Activated naive CD8-positive, alpha-beta T cell treated with anti-CD3 and anti-CD28 coated beads, Interleukin-2, amount 50 U/mL, for 16 hours (primary cell): ENCODE data around the gene ZEB2.

Experiments
- DNase-seq: peaks from one replicate; pipeline ENCODE4 v3.0.0-alpha.2; 2020; ENCODE audit warnings: low read depth, low spot score

Gene ZEB2

DNA sequence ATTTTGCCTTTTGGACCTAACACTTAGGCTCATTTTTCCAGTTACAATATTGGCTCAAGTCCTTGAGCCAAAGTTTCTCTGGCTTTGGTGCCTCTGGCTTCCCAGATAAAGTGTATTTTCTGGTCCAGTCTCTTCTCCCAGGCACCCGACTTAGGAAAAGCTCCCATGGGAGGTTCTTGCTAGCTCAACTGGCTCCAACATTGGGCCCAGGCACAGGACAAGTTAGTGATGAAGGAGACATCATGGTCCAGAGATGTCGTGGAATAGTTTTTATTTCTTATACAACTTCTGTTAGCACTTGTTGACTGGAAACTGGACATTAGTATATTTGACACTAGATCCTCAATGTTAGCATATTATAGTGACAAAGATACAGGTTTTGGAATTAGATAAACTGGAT, 8.2 kb upstream of the ZEB2 start:
- no peak for DNase-seq

DNA sequence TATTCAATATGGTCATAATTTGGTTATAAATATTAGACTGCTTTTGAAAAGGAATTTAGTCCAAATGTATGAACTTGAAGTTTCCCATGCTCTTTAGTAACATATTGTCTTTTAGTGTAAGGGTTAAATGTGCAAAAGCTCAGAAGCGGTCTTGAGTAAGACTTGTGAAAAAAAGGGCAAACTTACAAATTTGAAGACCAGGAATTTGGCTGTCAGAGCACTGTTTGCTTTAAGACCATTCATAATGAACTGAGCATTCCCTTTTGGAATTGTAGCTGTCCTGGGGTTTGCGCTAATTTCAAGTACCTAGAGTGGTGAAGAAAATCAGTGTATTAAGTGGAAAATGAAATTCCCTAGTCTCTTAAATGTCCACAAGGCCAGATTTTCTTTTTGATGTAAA, 6.9 kb upstream of the ZEB2 start:
- DNase-seq = no peak

DNA sequence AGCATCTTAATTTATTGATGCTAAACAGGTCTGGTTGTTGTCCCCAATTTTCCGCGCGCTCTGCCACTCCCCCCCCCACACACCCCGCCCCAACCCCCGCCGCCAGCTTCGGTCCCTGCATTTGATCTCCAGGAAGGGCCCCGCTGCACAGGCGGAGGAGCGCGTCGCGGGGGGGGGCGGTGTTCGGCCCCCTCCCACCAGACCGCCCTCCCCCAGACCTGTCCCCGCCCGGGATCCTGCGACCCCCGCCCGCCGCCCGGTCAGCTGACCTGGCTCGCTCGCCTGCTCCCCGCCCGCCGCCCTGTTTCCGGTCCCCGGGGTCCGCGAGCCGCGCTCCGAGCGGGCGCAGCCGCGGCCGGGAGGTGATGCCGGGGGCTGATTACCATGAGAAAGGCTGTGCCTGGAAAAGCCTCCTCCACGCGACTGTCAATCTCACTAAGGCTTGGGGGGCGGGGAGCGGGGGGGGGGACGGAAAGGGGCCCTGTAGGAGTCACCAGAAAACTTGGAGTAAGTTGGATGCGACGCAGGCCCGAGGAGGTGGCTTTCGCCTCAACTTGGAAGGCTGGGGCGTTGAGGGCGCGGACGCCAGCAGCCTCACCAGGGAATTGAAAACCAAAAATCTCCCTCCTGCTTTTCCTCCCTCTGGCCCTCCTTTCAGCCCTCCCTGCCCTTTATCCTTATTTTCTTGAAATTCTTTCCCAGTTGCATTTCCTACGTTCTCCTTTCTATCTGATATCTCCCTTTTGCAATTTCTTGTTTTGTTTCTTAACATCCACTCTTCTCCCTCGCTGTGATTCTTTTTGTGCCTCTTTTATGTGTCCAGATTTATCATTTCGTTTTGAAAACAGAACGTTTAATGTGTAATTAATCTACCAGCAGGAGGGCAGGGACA, 4.4 kb upstream of the ZEB2 start:
- no peak for DNase-seq

DNA sequence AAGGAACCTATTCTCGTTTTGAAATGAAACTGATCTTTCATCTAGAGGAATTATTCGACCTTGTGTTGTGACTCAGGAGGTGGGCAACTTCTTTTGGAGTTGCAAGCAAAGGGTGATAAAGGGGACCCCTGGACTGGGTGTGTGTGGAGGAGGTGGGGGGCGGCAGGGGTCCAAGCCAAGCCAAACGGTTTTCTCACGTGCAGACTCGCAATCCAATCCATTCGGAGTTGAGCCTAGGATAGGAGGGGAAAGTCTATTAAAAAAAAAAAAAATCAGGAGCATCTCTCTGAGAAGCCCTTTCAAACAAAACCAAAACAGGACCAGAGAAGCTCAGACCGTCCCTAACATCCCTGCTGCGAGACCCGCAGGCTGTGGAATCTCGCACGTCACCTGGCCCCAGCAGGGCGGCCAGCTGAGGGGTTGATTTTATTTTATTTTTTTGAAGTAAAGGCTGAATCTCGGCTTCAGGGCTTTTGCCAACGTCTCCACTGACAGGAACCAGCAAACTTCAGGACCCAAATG, 3.7 kb upstream of the ZEB2 start:
- no peak for DNase-seq

DNA sequence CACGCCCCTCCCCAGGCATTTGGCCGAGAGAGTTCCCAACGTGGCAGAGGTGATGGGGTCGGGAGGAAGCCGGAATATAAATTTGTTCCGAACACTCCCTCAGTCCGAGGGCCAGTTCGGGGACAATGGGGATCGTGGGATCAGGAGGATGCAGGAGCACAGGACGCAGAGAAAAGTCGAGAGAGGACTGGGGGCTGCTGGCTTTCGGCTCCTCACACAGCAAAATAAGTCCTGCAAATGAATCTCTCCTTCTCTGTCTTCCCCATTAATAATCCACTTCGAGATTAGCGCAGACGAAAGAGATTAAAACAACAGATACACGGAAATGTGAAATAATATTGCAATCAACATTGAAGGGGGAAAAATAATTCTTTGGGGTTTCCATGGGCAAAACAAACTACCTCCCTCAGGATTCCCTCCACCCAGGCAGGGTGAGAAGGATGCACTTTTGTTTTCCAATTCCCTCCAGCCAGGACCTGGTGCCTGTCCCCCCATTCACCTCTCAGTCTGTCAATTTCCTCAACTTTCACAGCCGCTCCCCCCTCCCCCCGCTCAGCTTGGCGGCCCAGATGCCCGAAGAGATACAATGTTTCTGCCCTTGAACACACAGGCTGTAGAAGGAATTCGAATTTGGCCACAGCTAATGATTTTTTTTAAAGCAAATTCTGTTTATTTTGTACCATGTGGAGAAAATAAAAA, 3.1 kb upstream of the ZEB2 start:
- DNase-seq = no peak

DNA sequence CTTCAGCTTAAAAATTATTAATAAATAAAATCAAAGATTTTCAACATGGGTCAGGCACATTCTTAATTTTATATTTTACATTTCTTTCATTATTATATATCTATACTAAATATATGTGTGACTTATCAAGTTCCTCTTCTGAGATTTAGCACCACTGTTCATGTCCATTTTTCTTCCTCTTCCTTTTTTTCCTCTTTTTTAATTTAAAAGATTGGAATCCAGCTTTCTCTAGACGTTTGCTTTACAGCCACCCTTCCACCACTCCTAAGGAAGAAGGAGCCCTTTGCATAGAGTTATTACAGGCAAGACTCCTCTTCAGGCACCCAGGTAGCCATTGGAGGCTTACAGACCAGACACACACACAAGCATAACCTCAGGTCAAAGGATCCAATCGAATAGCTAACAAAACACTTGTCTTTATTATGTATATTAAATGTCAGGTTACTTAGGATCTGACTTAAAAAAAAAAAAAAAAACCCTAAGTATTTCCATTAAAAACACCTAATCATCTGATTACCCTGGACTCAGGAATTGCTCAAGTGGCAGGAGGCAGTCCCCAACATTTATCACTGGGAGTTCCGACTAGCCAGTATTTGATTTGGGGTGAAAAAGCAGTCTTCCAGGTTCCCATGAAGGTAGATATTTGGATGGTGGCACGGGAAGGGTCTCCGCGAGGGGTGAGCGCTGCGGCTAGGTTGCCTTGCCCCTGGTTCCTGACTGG, 2.4 kb upstream of the ZEB2 start:
- no peak for DNase-seq

DNA sequence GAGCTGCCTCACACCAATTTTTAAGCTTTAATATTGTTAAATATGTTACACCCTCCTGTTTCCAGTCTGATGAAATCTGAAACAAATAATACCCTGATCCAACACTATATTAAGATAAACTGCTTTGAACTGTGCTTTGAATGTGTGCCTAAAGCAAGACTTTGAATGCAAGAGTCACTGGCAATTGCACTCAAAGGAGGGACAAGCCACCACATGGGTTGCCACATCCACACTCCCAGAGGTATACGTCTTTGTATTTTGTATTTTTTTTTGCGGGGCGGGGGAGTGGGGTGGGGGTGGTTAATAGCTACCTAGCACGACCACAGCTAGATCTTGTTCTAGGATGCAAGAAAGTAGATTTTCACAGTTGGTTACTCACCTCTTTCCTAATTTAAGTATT, 1.8 kb upstream of the ZEB2 start:
- DNase-seq = no peak

DNA sequence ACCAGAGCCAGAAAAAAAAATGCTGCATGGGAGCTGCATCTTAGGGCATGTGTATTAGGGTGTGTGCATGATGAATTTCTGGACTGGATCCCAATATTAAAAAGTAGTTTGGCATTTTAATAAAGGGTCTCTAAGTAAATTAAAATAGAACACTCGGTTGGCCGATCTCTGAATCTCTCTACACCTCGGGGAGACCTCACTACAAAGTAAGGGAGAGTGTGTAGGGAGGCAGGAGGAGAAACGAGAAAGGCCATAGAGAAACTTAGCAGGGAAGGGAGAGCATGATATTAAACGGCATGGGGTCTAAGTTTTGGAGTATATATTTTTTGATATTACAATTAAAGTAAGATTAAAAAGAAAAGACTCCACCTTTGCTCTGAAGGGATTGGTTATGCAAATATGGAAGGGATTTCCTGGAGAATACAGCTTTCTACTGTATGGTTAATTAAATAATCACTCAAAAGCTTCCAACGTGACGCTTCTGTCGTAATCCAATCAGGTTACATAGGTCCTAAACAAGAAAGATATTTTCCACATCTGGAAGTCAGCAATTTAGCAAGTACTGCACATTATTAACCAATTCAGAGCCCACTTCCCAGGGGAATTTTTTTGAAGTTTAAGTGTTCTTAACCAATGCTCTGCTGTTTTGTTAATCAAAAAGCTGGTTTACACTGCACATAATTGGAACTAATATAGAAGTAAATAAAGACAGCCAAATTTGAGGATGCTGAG, 1.0 kb upstream of the ZEB2 start:
- DNase-seq = no peak

DNA sequence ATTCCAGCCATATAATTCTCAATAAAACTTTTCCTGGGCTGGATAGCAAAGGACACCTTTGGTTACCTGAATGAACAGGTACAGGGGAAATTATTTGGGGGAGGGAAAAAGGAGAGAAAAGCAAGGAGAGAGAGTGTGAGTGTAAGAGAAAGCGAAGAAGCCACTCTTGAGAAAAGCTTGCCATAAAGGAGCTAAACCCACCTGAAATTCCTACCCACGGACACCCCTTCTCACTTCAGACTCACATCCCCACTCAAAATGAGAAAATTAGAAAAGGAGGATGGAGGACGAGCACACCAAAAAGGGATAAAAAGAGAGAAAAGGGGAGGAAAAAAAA, 354 bp downstream of the ZEB2 start:
- no peak for DNase-seq

DNA sequence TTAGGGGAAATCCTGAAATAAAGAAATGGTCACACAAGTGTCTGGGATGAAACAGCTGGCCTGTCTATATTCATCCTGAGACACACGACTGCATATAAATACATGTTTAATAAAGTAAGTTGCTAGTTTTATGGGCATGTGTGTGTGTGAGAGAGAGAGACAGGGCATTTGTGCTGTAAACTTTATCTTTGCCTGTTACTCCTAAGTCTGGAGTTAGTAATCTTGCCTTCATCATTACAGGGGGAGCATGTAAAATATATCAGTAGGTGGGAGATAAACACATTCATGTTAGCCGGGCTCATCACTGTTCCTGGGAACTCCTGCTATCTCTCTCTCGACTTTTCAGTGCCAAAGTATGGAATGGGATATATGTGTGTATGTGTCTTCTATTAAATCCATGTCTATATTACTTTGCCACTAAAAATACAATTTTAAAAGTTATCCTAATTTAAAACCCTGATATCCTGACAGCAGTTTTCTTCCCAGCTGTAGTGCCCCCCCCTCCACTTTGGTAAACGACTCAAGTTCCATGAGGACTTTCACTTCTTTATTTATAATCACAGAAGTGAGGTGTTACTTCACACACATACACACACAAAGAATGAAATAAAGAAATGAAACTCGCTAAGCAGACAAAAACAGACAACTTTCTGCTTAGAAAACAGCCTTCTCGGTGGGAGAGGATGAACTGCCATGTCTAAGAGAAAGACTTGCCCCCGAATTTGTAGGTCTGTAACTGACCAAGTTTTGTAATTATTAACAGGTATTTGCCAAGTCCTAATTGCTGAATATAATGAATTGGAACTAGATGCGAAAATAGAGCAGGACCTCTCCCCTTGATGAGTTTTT, 947 bp downstream of the ZEB2 start:
- DNase-seq = no peak

DNA sequence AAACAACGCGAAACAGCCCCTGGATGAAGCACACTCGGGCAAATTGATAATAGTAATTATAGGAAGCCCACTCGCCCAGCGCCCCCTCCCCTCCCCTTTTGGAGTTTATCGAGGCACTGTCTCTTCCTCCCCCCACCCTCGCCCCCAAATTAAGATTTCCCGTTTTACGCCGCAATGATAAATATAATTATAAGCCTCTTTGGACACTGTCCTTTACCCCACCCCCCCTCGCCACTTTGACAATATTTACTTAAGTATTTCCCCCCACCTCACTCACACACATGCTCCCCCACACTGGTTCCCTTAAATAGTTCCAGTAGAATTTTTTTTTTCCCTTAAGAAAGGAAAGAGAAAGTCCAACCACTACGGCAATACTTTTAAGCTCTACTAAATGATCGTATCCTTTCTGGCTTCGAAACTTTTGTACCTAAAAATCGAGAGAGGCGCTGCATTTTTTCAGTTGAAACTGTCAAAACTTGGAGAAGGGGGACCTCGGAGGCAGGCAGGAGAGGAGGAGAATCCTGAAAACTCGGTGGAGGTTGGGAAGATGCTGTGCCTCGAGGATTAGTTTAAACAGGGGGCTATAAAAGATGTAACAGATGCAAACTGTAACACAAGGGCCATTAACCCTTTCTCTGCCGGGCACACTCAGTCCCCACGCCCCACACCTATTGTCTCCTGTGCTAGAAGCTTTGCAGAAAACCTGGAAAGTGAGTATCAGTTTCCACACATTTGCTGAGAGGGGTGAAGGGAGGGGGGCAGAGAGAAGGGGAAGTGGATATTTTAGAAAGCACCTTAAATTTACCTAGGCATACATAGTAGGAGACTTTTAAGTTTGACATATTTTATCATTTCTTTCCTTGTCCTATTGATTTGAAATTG, 1.8 kb downstream of the ZEB2 start:
- DNase-seq = no peak

DNA sequence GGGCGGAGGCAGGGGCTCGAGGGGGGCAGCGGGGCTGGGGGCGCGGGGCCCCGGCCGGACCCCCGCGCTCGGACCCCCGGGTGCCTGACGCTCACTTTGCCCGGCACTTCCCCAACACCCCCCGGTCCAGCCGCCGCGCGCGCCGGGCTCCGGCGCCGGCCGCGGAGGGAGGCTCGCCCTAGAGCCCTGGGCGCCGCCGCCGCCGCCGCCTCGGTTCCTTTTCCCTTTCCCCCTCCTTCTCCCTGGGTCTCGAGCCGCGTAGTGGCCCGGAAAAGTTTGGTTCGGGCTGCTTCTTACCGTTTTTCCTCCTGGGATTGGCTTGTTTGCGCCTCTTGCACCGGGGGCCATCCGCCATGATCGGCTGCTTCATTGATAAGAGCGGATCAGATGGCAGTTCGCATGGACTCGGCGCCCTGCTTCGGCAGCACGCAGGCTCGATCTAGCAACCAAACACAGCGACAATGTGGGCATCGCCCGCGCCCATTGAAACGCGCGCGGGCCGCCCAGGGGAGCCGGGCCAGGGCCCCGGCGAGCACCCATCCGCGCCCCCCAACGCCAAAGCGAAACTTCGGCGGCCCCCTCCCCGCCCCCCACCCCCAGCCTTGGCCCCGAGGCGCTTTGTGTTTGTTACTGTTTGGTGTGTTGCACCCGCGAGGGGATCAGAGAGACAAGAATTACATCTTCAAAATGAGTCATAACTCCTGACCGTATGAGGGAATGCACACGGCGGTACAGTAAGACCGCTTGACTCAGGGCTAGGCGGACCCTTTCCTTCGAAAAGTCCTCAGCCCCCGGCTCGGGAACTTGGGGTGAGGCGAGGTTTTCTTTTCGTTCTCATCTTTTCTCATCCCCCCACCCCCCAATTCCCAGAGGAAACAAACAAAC, 2.7 kb downstream of the ZEB2 start:
- no peak for DNase-seq

DNA sequence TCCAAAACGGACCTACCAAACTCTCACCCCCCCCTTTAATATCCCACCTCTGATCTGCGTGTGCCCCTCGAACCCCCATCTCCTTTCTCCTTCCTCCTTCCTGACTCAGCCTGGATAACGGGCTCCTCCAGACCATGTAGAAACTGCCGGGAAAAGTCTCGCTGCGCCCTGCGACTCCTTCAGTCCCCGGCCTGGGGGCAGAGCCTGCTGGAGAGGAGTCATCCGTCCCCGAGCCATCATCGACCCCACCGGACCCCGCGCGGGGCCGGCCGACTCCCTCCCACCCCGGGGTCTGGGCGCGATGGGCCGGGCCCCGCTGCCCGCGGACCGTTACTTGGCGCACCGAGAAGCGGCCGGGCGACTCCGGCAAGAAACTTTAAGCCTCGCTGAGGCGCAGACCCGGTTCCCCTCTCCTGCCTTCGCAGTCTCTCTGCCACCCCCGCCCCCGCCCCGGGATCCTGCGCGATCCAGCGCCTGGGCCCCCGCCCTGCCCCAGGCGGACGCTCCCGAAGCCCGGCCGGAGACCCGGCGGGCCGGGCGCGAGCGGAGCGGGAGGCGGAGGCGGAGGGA, 3.4 kb downstream of the ZEB2 start:
- DNase-seq = no peak

DNA sequence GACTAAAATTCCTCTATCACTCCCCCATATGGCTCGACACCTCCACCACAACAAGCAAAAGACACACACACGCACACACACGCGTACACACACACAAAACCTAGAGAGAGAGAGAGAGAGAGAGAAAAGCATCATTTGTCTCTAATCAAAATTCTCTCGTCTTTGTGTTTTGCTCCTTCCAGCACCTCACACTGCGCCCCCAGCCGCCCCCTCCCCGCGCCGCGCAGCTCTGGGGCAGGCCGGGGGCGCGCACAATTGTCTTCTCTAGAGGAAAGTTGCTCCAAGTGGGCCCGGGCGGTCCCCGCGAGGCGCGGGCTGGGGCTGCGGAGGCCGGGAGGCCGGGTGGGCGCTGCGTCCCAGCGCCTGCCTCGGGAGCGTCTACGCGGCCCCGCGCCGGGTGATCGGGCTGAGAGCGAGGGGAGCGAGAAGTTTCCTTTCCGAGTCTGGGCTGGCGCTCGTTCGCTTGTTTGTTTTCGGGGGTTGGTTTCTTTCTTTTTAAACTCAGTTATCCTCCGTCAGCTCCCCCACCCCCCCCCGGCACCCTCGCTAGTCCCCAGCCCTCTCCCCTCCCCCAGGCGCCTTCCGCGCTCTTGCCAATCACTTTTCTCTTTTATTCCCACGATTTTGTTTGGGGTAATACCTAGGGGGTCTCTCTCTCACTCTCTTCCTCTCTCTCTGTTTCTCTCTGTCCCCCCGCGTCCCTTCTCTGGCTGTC, 4.1 kb downstream of the ZEB2 start:
- no peak for DNase-seq

DNA sequence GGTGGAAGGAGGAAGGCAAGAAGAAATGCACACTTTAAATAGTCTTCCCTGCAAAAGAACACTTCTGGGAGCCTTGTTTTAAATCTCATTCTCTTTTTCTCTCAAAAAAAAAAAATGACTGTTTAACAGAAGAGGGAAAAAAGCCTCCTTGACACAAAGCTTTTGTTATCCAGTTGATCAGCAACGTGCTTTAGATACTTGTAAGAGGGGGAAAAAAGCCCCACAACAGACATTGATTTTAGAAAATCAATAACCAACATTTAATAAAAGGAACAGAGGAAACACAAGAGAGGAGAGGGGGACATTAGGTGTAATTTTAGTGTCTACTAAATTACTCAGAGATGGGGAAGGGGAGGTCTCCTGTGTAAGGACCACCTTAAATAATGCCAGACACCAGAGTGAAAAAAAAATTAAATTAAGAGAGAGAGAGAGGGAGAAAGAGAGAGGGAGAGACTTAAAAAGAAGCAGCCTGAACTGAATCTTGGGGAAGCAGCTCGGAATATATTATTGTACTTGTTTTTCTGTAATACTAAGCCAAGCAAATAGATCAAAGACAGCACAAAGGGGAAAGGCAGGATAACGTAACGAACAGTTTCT, 4.7 kb downstream of the ZEB2 start:
- no peak for DNase-seq

DNA sequence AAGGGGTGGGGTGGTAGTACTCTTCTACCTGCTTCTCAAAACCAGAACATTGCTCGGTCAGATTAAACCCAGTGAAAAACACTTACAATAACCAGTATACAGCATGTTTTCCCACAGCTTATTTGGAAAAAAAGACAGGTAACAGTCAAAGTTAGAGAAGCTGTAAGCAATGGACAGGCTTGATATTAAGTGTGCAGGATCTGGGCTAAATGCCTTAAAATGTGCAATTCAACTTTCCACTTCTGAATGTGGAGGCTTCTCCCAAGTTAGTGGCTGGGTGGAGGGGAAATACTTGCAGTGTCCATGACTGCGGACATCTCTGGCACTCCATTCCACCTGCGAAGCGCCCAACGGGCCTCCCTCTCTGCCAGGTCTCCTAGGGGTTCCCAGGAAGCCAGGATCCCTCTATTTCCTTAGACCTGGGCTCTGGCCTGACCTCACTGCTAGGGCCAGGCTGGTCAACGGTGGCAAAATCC, 5.3 kb downstream of the ZEB2 start:
- DNase-seq = no peak

DNA sequence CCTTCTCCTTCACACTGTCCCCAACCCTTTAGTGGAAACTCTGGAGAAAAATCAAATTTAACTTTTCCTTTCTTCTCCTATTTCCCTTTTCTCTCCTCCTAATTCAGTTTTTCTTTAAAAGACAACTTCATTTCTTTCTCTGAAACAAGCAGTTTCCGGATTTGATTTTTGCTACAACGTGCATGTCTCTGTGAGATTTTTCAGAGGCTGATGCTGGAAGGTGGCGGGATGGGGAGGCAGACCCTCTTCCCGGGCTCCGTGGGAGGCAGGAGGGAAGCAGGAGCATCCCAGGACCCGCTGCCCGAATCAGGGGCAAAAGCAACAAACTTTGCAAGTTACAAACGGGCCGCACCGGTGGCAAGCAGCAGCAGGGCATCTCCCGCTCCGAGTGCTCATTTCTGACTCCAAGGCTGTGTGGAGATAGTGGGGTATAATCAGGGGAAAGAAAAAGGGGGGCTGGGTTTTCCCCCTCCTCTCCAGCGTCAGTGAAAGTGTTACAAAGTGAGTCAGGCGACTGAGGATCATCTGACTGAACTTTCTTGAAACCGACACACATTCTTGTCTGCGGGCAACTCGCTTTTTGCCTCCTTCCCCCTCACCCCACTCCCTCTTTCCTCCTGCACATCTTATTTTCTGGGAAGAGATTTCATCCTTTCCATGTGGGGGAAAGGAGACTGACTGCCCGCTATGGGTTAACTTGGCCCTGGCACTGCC, 6.4 kb downstream of the ZEB2 start:
- DNase-seq = no peak
